HG02884 (cell line): ENCODE data around the gene PLPP4.

Experiments
- ATAC-seq: cut with Tn5 transposase; IDR thresholded peaks from one replicate; pipeline ENCODE4 v1.9.1; 2021; ENCODE audit warnings: mild to moderate bottlenecking, moderate library complexity; ENCODE audit not compliant: unreplicated experiment

Gene PLPP4

DNA sequence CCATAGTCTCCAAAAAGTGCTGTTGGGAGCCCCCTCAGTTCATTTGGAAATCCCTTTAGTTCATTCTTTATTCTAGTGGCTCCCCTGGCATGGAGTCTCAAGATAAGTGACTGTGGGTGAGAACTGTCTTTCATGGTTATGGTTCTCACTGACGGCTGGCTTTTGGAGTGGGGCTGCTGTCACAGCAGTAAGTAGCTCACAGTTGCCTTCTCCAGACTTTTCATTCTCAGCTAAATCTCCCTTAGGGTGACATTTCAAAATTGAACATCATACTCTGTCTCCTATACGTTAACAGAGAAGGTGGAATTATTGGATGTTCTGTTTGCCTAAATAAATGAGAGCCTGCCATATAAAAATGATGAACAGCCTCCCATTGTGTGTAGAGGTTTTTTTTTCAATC lies 58.7 kb downstream of the PLPP4 start:
- ATAC-seq, result no peak

DNA sequence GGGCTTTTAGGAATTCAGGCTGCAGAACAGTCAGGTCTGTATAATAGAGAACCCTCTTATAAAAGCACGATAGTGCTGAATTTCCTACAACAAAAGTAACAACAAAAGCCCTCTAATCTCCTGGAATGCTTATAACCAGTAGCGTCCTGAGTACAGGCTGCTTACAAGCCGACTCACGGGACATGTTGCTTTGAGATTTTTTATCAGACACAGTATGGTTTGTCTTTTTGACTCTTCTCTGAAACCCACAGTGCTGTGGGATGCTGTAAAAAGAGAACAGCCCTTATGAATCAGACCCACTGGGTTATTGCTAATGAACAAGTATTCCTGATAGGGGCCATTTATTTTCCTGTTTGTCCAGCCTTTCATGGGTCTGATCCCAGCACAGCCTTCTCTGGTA lies 59.4 kb downstream of the PLPP4 start:
- ATAC-seq, result no peak

DNA sequence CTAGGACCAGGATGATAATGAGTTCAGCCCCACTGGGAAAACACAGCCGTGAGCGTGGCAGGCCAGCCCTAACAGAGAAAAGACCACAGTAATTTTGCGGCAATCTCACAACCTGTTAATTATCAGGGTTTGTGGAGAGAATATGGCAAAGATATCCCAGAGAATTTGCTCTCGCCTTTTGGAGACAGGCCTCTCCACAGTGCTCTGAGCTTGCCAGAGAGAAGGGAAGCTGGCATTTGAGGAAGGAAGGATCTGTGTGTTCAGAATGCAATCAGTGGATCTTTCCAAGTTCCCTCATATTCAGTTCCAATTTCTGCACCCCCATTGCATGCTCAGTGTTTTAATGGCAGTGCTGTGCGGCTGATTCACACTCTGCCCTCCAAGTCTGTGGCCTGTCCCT lies 60.2 kb downstream of the PLPP4 start:
- ATAC-seq, result no peak

DNA sequence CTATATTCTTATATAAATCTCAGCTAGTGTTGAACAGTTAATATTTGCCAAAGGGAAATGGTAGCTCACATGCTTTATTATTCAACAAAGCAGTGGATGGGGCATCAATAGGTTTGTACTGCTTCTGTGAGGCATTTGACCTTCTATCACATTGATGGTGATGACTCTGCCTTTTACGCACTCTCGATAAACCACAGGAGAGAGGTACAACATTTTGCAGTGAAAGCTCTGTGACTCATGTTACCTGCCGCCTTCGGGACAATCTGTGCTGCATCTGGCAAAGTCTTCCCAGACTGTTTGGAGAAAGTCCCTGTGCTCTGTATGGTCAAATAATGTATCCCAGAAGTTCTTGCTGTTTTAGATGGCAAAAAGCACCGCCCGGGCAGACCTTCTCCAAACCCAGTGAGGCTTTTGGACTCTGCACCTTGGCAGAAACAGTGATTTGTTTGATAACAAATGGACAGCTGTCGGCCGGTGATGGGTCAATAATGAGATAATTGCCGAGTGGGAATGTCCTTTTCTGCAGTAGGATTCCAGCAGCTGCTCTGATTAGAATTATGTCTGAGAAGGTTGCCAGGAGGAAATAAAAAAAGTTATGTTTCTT lies 61.0 kb downstream of the PLPP4 start:
- ATAC-seq, result no peak

DNA sequence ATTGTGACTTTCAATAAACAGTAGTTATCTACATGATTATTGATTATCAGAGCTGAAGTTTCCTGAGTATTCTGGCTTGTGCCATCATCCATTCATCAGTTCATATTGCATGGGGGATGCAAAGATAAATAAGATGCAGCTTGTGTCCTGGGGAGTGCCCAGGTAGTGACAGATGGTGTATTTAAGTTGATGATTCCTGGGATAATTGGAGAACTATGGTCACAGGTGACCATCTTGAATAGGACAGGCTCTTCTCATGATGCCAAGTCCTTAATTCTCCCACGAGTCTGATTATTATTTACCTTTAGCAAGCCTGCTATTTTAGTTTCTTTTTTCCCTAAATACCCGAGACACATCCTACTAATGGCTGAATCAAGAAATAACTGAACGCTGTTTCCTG lies 64.9 kb downstream of the PLPP4 start:
- no peak for ATAC-seq

DNA sequence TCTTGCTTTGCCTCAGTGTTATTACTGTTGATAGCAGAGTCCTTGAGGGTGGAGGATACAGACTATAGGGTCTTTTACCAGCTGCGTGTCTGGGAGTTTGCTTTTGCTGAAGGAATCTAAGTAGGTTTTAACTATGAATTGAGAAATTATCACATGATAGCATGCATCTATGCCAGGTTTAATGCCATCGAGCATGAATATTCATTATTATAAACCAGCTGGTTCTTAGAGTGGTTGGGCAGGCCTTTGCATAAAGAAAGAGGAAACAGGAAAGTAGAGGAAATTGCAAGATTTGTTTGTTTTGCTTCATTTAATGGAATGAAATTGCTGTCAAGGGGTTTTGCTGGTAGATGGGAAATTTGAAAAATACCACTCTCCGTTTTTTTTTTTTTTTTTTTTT lies 70.7 kb downstream of the PLPP4 start:
- no peak for ATAC-seq

DNA sequence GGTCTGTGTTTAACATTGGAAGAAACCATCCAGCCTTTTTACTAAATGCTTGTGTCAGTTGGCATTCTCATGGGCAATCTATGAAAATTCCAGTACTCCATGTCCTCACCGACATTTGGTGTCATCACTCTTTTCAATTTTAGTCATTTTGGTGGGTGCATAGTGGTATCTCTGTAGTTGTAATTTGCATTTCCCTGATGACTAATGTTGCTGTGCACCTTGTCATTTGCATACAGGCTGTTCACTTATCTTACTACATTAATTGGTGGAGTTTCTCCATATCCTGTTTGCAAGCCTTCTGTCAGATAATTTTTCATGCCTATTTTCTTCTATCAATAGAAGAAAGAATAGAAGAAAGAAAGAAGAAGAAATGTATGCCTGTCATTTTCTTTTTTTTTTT lies 73.7 kb downstream of the PLPP4 start:
- no peak for ATAC-seq

DNA sequence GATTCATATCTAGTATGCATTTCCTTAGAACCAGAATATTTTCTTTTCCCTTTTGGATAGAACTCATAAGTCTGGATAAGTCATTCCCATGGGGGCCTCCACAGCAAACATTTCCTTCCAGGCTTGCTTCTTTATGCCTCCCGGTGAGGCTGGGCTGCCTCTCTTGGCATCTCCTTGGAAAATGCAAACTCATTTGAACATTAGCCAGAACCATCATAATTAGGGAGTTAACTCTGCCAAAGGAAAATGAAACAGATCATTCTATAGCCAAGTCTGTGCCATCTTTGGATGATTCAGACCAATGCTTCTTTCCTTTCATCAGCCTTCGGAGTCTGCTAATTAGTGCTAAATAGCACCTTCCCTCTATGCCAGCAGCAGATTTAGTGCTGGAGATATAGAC lies 81.1 kb downstream of the PLPP4 start:
- no peak for ATAC-seq

DNA sequence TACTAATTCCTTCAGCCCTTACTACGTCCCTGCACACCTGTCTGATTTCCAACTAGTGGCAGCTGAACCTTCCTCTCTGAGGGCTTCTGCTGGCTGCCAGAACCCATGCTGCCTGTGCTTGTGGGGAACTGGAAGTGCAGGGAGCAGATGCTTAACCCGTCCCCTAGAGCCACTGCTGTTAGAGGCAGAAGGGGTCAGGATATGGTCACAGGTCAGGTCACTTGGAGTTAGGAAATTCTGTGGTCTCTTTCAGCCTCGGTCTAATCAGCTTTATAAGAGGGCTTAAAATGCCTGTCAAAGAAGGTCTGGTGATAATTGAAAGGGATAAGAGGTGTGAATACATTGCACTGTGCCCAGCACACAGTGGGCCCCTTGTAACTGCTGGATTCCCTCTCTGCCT lies 82.0 kb downstream of the PLPP4 start:
- no peak for ATAC-seq

DNA sequence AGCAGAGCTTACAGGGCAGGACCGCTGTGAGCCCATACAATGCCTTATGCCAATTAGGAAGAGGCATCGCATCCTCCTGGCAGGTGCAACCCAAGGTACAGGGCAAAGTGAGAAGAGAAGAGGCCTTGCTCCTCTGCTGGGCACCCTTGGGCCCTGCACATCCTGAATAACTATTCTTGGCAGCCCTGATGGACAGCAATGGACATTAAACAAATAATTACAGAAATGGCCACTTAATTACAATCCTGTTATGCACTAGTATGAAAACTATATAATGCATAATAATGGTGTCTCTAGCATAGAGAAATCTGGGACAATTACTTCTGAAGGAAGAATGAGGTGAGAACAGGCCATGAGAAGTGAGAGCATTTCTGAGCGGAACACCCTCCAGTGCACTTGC lies 83.5 kb downstream of the PLPP4 start:
- ATAC-seq, result no peak

DNA sequence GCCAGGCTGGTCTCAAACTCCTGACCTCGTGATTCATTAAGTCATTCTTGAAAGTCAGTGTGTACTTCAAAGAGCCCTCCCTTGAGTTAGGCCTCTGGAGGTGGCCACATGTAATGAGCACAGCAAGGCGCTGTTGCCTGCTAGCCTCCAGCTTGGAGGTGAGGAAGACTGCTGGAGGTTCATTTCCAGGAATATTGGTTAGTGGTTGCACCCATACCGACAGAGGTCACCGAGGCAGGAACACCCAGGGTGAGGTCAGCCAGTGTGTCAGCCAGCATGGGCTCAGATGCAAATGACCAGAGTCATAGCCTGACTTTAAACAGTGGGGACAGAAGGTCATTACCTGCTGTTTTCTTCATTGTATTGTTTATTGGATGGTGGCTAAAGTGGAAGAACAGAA lies 85.0 kb downstream of the PLPP4 start:
- ATAC-seq, result no peak

DNA sequence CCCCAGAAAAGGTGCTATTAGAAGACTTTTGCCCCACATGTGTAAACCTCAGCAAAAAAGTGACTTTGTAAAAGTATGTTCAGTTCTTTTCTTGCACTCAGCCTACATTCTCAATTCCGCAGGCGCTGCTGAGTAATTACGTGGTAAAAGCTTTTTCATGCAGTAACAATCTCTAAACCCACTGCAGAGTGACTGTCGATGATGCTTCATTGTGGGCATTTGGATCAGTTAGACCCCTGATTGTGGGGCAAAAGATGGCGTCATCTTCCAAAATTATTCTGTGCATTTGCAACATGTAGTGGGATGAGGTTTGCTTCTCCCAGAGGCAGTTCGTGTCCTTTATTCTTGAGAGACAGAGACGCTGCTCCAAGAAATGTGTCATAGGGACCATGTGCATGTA lies 85.6 kb downstream of the PLPP4 start:
- no peak for ATAC-seq

DNA sequence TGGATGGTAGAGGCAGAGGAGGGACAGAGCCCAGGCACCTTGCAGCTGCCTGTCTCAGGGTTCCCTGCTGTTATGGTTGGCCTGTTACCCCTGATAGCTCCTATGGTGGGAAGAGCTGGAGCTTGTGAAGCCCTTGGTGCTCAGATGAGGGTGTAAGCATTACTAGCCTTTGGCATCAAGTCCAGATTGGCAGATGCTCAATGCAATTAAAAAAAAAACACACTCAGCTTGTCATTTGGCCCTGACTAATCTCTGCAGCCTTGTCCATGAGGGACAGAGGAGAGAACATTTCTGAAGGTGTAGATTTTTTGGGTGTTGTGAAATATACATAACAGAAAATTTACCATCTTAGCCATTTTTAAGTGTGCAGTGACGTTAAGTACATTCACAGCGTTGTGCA lies 86.3 kb downstream of the PLPP4 start:
- no peak for ATAC-seq

DNA sequence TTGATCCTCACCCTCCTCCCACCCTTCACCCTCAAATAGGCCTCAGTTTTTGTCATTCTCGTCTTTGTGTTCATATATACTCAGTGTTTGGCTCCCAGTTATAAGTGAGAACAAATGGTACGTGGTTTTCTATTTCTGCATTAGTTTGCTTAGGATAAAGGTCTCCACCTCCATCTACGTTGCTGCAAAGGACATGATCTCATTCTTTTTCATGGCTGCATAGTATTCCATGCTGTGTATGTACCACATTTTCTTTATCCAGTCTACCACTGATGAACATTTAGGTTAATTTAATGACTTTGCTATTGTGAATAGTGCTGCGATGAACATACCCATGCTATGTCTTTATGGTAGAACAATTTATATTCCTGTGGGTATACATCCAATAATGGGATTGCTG lies 91.2 kb downstream of the PLPP4 start:
- ATAC-seq, result no peak

DNA sequence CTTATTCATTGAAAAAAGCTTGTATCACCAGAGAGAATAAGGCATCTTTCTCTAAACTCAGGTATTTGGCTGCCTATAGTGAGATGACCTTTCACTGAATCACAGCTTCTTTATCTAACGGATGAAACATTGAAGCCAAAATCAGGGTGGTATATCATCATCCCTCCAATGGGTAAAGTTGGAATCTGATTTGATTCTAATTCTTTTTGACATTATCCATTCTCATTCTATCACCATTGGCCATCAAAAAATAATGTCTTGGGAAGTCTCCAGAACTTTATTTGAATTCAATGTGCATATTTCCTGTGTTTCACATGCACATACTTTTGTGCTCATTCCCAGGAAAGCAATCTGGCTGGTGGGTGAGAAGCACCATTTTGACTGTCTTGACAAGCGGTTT lies 95.2 kb downstream of the PLPP4 start:
- ATAC-seq, result no peak

DNA sequence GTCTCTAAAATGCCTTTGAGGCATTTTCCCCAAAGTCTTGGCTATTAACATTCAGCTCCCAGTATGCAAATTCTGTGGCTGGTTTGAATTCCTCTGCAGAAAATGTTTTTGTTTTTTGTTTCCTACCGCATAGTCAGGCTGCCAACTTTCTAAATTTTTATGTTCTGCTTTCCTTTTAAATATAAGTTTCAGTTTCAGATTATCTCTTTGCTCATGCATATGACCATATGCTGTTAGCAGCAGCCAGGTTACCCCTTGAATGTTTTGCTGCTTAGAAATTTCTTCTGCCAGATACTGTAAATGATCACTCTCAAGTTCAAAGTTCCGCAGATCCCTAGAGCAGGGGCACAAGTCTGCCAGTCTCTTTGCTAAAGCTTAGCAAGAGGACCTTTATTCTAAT lies 96.9 kb downstream of the PLPP4 start:
- no peak for ATAC-seq

DNA sequence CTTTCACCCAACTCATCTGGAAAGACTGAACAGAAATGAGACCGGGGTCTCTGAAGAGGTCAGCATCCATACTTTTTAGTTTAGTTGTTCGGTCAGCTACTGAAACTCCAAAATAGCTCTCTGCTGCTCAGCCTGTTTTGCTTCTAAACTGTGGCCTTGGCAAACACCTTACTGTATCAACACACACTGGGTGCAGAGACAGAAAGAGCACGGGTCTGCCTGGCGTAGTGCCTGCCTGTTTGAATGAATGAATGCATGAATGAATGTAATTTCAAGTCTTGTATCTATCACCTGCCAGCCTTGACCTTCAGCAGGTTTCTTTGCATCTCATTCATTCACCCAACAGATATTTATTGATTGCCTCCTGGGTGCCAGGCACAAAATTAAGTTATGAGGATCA lies 98.4 kb downstream of the PLPP4 start:
- ATAC-seq, result no peak

DNA sequence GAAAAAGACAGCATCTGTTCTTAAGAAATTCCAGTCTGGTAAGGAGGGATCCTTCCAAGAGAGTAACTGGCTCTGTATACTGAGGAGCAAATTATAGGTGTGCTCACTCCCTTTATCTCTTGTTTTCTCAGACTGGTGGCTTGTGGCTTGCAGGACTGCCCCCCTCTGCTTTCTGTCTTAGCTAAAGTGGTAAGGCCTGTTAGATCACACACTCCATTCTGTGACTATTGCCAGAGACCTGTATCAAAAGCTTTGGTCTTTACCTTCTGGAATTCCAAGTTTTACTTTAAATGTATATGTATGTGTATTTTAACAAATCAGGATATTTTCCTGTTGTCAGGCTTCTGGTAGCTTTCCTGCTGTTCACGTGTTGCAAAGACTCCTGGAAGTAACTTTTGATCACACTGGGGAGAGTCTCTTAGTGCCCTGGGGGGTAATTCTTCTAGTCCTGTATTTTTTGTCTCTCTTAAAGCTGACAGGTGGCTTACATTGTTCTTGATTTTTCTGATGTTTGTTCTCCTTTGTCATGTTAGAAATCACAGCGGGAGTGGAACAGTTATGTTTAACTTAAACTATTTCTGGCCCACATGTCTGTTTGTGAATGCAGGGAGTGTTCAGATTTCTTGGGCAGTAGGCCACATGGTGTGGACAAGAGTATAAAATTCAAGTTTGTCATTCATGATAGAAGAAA lies 99.0 kb downstream of the PLPP4 start:
- ATAC-seq, result no peak

DNA sequence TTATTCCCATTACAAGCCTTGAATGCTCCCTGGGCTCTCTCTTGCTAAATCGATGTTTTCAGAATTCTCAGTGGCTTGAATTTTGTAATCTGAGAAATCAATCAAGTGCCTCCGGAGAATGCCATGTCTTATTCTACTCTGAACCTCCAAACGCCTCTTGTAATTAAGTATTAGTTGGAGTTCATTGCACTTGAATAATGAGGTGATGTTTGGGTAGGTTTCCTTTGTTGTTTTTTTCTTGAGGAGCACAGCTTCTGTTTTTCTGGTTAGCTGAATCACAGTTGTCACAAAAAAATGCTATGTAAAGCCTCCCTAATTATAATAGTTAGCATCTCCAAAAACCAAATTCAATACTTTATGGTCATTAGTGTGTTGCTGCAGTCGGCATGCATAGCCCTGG lies 100.3 kb downstream of the PLPP4 start:
- ATAC-seq, result no peak

DNA sequence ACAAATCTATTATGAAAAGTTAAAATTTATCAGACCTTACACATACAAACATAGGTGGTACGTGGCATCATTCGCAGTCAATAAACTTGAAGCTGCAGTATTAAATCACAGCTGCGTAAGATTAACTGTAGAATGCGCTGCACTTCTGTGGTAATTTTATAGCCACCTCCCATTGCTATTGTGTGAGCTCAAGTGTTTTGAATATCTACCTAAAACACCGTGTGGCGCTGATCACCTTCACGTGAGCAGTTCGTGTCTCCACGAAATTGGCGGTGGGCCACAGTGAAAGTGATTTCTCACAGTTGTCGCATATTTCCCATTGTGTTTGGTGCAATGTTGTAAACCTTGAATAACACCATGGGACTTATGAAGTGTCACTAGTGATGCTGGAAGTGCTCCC lies 102.8 kb downstream of the PLPP4 start:
- ATAC-seq, result no peak

DNA sequence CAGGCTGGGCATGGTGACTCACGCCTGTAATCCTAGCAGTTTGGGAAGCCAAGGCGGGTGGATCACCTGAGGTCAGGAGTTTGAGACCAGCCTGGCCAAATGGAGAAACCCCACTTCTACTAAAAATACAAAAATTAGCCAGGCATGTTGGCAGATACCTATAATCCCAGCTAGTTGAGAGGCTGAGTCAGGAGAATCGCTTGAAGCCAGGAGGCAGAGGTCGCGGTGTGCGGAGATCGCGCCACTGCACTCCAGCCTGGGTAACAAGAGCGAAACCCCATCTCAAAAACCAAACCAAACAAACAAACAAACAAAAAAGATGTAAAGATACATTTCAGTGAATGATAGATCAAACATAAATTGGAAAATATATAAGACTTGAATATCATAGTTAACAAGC lies 105.9 kb downstream of the PLPP4 start:
- no peak for ATAC-seq

DNA sequence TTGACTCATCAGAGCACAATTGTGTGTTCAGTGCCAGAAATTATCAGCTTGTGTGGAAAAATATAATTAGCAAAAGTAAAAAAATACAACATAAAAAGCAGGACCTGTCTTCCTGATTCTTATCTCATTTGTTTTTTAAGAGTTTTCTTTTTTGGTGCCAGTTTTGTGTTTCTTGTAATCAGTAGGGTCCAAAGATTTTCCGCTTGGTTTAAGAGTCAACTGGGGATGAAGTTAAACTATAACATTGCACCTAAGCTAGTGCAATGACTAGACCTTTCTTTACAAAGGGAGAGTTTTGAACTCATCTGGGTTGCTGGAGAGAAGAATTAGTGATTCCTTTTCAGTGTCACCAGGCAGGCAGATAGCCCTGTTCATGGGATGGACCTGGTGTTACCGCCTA lies 113.4 kb downstream of the PLPP4 start:
- no peak for ATAC-seq

DNA sequence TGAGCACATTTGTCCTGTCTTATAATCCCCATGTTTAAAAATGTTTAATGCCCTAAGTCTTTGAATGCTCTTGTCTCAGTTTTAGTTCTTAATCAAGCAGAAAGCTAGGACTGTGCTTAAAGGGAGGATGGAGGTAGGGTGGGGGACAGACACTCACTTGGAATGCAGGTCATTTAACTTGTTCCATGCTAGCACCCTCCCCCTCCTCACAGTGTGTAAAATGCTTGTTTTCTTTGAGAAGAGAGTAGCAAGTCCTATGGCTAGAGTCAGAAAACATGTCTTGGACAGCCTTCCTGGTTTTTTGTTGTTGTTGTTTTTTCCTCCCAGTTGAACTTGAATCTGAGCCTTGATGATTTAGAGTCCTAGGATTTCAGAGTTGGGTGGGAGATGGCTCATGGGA lies 114.2 kb downstream of the PLPP4 start:
- no peak for ATAC-seq
